Measurements from ENCODE around the gene ATL2.

The ATL2 gene

DNA sequence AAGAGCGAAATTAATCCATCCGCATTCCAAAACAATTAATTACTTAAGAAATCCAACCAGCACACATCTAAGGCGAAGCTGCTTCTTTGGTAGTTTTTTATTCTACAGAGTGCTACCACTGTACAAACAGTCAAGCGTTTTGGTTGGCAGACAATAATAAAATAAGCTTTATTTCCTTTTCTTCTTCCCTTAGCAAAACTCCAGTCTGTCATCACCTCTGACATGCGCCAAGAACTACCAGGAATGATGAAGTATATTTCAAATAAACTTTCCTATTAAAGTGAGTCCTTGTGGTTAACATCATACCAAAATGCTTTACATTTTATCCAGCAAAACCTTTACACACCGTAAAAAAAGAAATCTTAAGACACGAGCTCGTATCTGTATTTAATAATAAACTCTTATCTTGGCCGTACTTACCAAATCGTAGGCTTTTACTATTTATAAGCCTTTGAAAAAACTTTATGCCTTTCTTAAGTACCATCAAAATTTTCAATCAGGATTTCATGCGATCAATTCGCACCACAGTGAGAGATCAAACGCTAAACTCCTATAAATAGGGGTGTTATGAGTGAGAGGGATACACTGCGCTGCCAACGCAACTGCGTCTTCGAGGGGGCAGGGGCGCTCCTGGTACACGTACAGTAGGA lies 1.3 kb downstream of the ATL2 start:
- TF ChIP-seq, protein P1, sequence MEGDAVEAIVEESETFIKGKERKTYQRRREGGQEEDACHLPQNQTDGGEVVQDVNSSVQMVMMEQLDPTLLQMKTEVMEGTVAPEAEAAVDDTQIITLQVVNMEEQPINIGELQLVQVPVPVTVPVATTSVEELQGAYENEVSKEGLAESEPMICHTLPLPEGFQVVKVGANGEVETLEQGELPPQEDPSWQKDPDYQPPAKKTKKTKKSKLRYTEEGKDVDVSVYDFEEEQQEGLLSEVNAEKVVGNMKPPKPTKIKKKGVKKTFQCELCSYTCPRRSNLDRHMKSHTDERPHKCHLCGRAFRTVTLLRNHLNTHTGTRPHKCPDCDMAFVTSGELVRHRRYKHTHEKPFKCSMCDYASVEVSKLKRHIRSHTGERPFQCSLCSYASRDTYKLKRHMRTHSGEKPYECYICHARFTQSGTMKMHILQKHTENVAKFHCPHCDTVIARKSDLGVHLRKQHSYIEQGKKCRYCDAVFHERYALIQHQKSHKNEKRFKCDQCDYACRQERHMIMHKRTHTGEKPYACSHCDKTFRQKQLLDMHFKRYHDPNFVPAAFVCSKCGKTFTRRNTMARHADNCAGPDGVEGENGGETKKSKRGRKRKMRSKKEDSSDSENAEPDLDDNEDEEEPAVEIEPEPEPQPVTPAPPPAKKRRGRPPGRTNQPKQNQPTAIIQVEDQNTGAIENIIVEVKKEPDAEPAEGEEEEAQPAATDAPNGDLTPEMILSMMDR (IDR thresholded peaks at IDR 0.05; ENCODE audit: insufficient read depth, missing control alignments) = no peak
- DNase-seq (ENCODE audit: insufficient read length, low spot score) (no peak), FAIRE-seq (no peak)

DNA sequence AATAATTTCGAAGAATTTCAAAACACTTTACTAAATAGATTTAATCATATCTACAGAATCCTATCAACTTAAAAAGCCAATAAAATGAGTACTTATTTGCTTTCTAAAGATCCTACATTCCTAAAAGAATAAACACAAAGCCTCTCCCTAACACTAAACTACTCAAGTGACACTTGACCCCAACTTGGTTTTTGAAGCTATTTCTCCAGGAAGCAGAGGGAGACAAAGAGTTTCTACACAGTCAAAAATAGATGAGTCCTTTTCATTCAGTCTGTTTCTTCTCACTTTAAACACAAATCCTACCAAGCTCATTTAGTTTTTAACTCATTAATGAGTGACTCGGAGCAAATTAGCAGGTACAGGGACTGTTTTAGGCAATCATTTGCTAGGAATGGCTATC lies 2.1 kb downstream of the ATL2 start:
- no peak for FAIRE-seq
- no peak for DNase-seq (ENCODE audit: insufficient read length, low spot score)

DNA sequence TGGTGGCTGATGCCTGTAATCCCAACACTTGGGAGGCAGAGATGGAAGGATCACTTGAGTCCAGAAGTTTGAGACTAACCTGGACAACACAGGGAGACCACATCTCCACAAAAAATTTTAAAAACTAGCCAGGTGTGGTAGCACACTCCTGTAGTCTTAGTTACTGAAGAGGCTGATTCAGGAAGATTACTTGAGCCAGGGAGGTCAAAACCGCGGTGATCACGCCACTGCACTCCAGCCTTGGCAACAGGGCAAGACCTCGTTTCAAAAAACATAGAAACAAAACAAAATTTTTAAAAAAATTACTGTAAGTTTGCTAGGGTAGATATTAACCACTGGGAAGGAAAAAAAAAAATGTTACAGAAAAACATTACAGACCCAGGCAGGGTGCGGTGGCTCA lies 5.8 kb downstream of the ATL2 start:
- no peak for DNase-seq (ENCODE audit: insufficient read length, low spot score)
- no peak for FAIRE-seq
- TF ChIP-seq, protein P1 (IDR thresholded peaks at IDR 0.05; ENCODE audit: insufficient read depth, missing control alignments) = no peak

More for the DNA sequence above, 2.1 kb downstream of the ATL2 start:
- TF ChIP-seq, protein P1 (IDR thresholded peaks at IDR 0.05; ENCODE audit: insufficient read depth, missing control alignments) = no peak

DNA sequence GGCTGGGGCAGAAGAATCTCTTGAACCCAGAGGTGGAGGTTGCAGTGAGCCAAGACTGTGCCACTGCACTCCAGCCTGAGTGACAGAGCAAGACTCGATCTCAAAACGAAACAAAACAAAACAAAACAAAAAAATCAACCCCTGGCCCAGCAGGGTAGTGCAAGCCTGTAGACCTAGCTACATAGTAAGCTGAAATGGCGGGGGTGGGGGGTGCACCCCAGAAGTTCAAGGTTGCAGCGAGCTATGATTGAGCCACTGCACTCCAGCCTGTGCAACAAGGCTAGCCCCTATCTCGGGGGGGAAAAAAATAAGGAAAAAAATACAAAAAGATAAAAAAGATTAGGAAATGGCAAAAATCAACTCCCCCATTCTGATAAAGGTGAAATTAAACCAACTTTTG lies 6.4 kb downstream of the ATL2 start:
- FAIRE-seq (no peak), DNase-seq (ENCODE audit: insufficient read length, low spot score) (no peak)
- TF ChIP-seq, protein P1 (IDR thresholded peaks at IDR 0.05; ENCODE audit: insufficient read depth, missing control alignments) = no peak

DNA sequence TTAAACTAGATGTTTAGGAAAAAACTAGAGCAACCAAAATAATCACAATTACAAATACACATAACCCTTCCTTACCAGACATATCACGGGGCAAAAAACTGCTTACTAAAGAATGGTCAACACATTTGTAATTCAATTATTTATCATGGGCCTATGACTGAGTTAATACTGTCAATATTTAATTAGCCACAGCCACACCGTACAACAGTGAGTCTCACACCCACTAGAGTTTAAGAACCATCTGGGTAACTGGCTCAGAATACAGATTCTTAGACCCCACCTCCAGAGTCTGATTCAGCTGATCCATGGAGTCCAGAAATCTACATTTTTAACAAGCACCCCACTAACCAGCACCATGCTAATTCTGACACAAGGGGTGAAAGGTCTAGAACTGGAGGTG lies 14.8 kb downstream of the ATL2 start:
- DNase-seq (ENCODE audit: insufficient read length, low spot score) (no peak), FAIRE-seq (no peak)
- TF ChIP-seq, protein P1 (IDR thresholded peaks at IDR 0.05; ENCODE audit: insufficient read depth, missing control alignments) = no peak

DNA sequence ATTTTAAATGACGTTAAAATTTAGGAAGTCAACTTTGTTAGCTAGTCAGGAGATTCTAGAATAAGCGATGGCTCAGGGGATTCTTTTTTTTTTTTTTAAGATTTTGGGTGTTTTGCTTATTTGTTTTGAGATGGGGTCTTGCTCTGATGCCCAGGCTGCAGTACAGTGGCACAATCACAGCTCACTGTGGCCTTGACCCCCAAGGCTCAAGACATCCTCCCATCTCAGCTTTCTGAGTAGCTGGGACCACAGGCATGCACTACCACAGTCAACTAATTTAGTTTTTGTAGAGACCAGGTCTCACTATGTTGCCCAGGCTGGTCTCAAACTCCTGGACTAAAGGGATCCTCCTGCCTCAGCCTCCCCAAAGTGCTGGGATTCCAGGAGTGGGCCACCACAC lies 16.9 kb downstream of the ATL2 start:
- FAIRE-seq (no peak), DNase-seq (ENCODE audit: insufficient read length, low spot score) (no peak)
- TF ChIP-seq, protein P1 (IDR thresholded peaks at IDR 0.05; ENCODE audit: insufficient read depth, missing control alignments) = no peak

DNA sequence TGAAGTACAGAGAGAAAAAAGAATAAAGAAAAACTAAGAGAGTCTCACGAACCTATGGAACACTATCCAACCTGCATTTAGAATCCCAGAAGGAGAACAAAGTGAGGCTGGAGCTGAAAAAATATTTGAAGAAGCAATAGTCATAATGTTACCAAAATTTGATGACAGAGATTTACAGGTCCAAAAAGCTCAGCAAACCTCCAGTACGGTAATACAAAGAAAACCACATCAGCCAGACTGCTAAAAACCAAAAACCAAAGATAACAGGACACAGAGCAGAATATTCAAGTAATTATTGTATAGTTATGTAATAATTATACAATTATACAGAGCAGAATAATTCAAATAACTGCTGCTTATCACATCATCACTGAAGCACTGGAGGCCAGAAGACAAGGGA lies 23.7 kb downstream of the ATL2 start:
- no peak for FAIRE-seq
- TF ChIP-seq, protein P1 (IDR thresholded peaks at IDR 0.05; ENCODE audit: insufficient read depth, missing control alignments) = no peak
- no peak for DNase-seq (ENCODE audit: insufficient read length, low spot score)
